ENCODE measurements around the gene ZNF304.
A peak's percentile ranks its signal among the peaks of the same experiment; 100 is the strongest.

The ZNF304 gene

DNA sequence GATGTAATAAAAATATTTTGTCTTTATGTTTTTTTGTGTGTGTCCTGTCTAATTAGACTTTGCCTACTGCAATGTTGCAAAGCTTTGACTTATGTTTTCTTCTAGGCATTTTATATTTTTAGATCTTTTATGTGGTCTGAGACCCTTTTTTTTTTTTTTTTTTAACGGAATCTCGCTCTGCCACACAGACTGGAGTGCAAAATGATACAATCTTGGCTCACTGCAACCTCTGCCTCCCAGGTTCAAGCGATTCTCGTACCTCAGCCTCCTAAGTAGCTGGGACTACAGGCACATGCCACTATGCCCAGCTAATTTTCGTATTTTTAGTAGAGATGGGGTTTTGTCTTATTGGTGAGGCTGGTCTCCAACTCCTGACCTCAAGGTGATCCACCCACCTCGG is 8.5 kb upstream of the ZNF304 start:
- no peaks in the 10 kb centered on the region for H3K36me3 ChIP-seq
- no peak for DNase-seq
- no peaks in the 10 kb centered on the region for H3K9me3 ChIP-seq (ENCODE audit: severe bottlenecking)
- TF ChIP-seq CTCF (IDR thresholded peaks at IDR 0.05; ENCODE audit: low read depth, low read length): no peak
- H3K4me3 ChIP-seq (ENCODE audit: low read depth, low read length): no peak overlapping the region
- H3K27me3 ChIP-seq (ENCODE audit: insufficient read depth, low read depth, severe bottlenecking): no peaks in the 10 kb centered on the region
- no peak overlapping the region for H3K27ac ChIP-seq

DNA sequence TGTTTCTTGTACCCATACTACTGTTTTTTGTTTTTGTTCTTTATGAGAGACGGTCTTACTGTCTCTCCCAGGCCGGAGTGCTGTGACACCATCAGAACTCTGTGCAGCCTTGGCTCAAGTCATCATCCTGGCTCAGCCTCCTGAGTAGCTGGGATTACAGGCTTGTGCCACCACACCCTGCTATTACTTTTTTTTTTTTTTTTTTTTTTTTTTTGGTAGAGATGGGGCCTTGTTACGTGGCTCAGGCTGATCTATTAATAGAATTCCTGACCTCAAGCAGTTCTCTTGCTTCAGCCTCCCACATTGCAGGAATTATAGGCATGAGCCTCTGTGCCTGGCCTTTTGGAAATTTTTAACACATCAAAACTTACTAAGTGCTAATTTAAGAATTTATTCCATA is 2.9 kb upstream of the ZNF304 start:
- Histone ChIP-seq H3K4me3 (ENCODE audit: low read depth, low read length) (no peak overlapping the region), H3K27ac (no peak overlapping the region), H3K27me3 (ENCODE audit: insufficient read depth, low read depth, severe bottlenecking) (no peaks in the 10 kb centered on the region), H3K36me3 (peaks cover 2% of the 10 kb centered on the region), H3K9me3 (ENCODE audit: severe bottlenecking) (no peaks in the 10 kb centered on the region)
- DNase-seq: peak; percentile 10
- no peak for TF ChIP-seq CTCF (IDR thresholded peaks at IDR 0.05; ENCODE audit: low read depth, low read length)

- peak overlapping the region; percentile 89 for H3K4me3 ChIP-seq (ENCODE audit: low read depth, low read length)
- H3K36me3 ChIP-seq: peaks cover 38% of the 10 kb centered on the region
- no peak for TF ChIP-seq CTCF (IDR thresholded peaks at IDR 0.05; ENCODE audit: low read depth, low read length)
- no peaks in the 10 kb centered on the region for H3K9me3 ChIP-seq (ENCODE audit: severe bottlenecking)
- no peak for DNase-seq
- H3K27me3 ChIP-seq (ENCODE audit: insufficient read depth, low read depth, severe bottlenecking): no peaks in the 10 kb centered on the region
- H3K27ac ChIP-seq: no peak overlapping the region
These were observed 796 bp downstream of the ZNF304 start for GRCh38 chr19:57351867-57352266.

GRCh38 chr19:57355916-57356315 is 4.8 kb downstream of the ZNF304 start:
- H3K36me3 ChIP-seq: peaks cover 55% of the 10 kb centered on the region
- H3K9me3 ChIP-seq (ENCODE audit: severe bottlenecking): no peaks in the 10 kb centered on the region
- H3K4me3 ChIP-seq (ENCODE audit: low read depth, low read length): no peak overlapping the region
- no peak overlapping the region for H3K27ac ChIP-seq
- no peaks in the 10 kb centered on the region for H3K27me3 ChIP-seq (ENCODE audit: insufficient read depth, low read depth, severe bottlenecking)
- TF ChIP-seq CTCF (IDR thresholded peaks at IDR 0.05; ENCODE audit: low read depth, low read length): no peak
- no peak for DNase-seq

DNA sequence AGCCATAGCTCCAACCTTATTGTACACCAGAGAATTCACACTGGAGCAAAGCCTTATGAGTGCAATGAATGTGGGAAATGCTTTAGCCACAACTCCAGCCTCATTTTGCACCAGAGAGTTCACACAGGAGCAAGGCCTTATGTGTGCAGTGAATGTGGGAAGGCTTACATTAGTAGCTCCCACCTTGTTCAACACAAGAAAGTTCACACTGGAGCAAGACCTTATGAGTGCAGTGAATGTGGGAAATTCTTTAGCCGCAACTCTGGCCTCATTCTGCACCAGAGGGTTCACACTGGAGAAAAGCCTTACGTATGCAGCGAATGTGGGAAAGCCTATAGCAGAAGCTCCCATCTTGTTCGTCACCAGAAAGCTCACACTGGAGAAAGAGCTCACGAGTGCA is 6.3 kb downstream of the ZNF304 start:
- H3K27ac ChIP-seq: no peak overlapping the region
- no peak overlapping the region for H3K4me3 ChIP-seq (ENCODE audit: low read depth, low read length)
- peaks cover 55% of the 10 kb centered on the region for H3K36me3 ChIP-seq
- no peak for TF ChIP-seq CTCF (IDR thresholded peaks at IDR 0.05; ENCODE audit: low read depth, low read length)
- H3K9me3 ChIP-seq (ENCODE audit: severe bottlenecking): no peaks in the 10 kb centered on the region
- DNase-seq: no peak
- no peaks in the 10 kb centered on the region for H3K27me3 ChIP-seq (ENCODE audit: insufficient read depth, low read depth, severe bottlenecking)

GRCh38 chr19:57359300-57359699 is 8.2 kb downstream of the ZNF304 start:
- no peak for DNase-seq
- Histone ChIP-seq H3K27me3 (ENCODE audit: insufficient read depth, low read depth, severe bottlenecking) (no peaks in the 10 kb centered on the region), H3K27ac (no peak overlapping the region), H3K36me3 (peaks cover 43% of the 10 kb centered on the region), H3K9me3 (ENCODE audit: severe bottlenecking) (no peaks in the 10 kb centered on the region), H3K4me3 (ENCODE audit: low read depth, low read length) (no peak overlapping the region)
- no peak for TF ChIP-seq CTCF (IDR thresholded peaks at IDR 0.05; ENCODE audit: low read depth, low read length)
